SK-N-SH (cell line): ENCODE data around the gene HECTD2. TPM values are rescaled to one million over a fixed set of nuclear protein-coding genes. Genes with fewer than 3 reads are reported as not detected.

Source experiments
- CTCF ChIA-PET: fragments of 300-600, 350-600 bp; formaldehyde crosslinking; extraction: SDS; loops from one replicate; lab custom pipeline; 2021; lab: Yijun Ruan, JAX
- POLR2A ChIA-PET: fragments of 350-600 bp; sonication (Branson Sonifier 250); formaldehyde crosslinking; extraction: SDS; loops from one replicate; lab custom pipeline; 2020; ENCODE audit warnings: antibody characterized with exemption, inconsistent platforms; lab: Yijun Ruan, JAX
- DNase-seq: peaks from one replicate; pipeline ENCODE4 v3.0.0; 2012
- H2AFZ ChIP-seq: fragments of 200-600 bp; sonication (generic); 2 replicates; pipeline ENCODE4 v1.8.1; 2016; ENCODE audit warnings: antibody characterized with exemption, mild to moderate bottlenecking, low read depth
- H3F3A ChIP-seq: fragments of 200-600 bp; sonication (generic); replicated peaks from 2 replicates; pipeline ENCODE3; 2016; ENCODE audit warnings: antibody characterized with exemption, mild to moderate bottlenecking; ENCODE audit not compliant: insufficient read depth
- H3K27ac ChIP-seq, 2 experiments: fragments of 200-500 bp in 1 of 2; fragments of 200-600 bp in 1 of 2; sonication (Bioruptor generic) in 1 of 2; sonication (generic), shearing (Covaris generic) in 1 of 2; 2 replicates each; pipeline versions ENCODE4 v1.5.1 to v1.6.1; 2014 to 2016; ENCODE audit warnings: low read depth in 2 of 2, inconsistent platforms in 1 of 2, low read length in 1 of 2, mild to moderate bottlenecking in 1 of 2, mixed read lengths in 1 of 2
- H3K27me3 ChIP-seq: fragments of 200-600 bp; sonication (generic), shearing (Covaris generic); 2 replicates; pipeline ENCODE4 v1.6.1; 2016; ENCODE audit warnings: mixed run types; ENCODE audit not compliant: insufficient read depth
- H3K36me3 ChIP-seq, 2 experiments: fragments of 200-500 bp in 1 of 2; fragments of 200-600 bp in 1 of 2; sonication (Bioruptor generic) in 1 of 2; sonication (generic) in 1 of 2; replicated peaks in 1 of 2; 2 replicates each; pipeline versions ENCODE3 to v1.5.1; 2014 to 2016; ENCODE audit warnings: low read length in 1 of 2, mild to moderate bottlenecking in 1 of 2; ENCODE audit not compliant: insufficient read depth in 2 of 2, control insufficient read depth in 1 of 2
- H3K4me1 ChIP-seq, 2 experiments: fragments of 200-500 bp in 1 of 2; fragments of 200-600 bp in 1 of 2; sonication (Bioruptor generic) in 1 of 2; sonication (generic), shearing (Covaris generic) in 1 of 2; 2 replicates each; pipeline versions ENCODE4 v1.5.1 to v1.6.1; 2014 to 2016; ENCODE audit warnings: low read depth in 1 of 2, low read length in 1 of 2, mixed run types in 1 of 2; ENCODE audit not compliant: insufficient read depth in 2 of 2, control insufficient read depth in 1 of 2
- H3K4me2 ChIP-seq: fragments of 200-600 bp; sonication (generic), shearing (Covaris generic); 2 replicates; pipeline ENCODE4 v1.6.1; 2017; ENCODE audit warnings: mixed run types
- H3K4me3 ChIP-seq, 2 experiments: fragments of 200-500 bp in 1 of 2; fragments of 200-600 bp in 1 of 2; sonication (Bioruptor generic) in 1 of 2; sonication (generic), shearing (Covaris generic) in 1 of 2; 2 replicates each; pipeline versions ENCODE4 v1.5.1 to v1.8.1; 2014 to 2016; ENCODE audit warnings: low read depth in 2 of 2, inconsistent platforms in 1 of 2, low read length in 1 of 2, mild to moderate bottlenecking in 1 of 2, mixed read lengths in 1 of 2, moderate library complexity in 1 of 2
- H3K79me2 ChIP-seq: fragments of 200-600 bp; sonication (generic); 2 replicates; pipeline ENCODE4 v1.8.1; 2017; ENCODE audit warnings: mild to moderate bottlenecking; ENCODE audit not compliant: insufficient read depth
- H3K9ac ChIP-seq: fragments of 200-600 bp; sonication (generic); 2 replicates; pipeline ENCODE4 v1.6.1; 2017; ENCODE audit warnings: mixed run types
- H3K9me2 ChIP-seq: fragments of 200-600 bp; sonication (generic); 2 replicates; pipeline ENCODE4 v1.6.1; 2017; ENCODE audit warnings: mixed run types
- H3K9me3 ChIP-seq: fragments of 200-600 bp; sonication (generic); 2 replicates; pipeline ENCODE4 v1.6.1; 2017; ENCODE audit warnings: mixed run types, mild to moderate bottlenecking, moderate library complexity
- H4K20me1 ChIP-seq: fragments of 200-600 bp; sonication (generic); 2 replicates; pipeline ENCODE4 v1.6.1; 2017; ENCODE audit warnings: mild to moderate bottlenecking, mixed run types; ENCODE audit not compliant: insufficient read depth
- FOXM1 ChIP-seq: IDR thresholded peaks from 2 replicates; pipeline ENCODE4 v1.4.0; 2012; ENCODE audit warnings: low read depth, mild to moderate bottlenecking
- GABPA ChIP-seq: IDR thresholded peaks from 2 replicates; pipeline ENCODE4 v1.4.0; 2012; ENCODE audit warnings: low read depth, mild to moderate bottlenecking
- JUND ChIP-seq: IDR thresholded peaks from 2 replicates; pipeline ENCODE4 v1.4.0; 2012
- MEF2A ChIP-seq: IDR thresholded peaks from 2 replicates; pipeline ENCODE4 v1.4.0; 2012; ENCODE audit warnings: low read depth, borderline replicate concordance
- MXI1 ChIP-seq: IDR thresholded peaks from 2 replicates; pipeline ENCODE4 v1.6.1; 2012; ENCODE audit warnings: mild to moderate bottlenecking, low read depth, low read length, improper control_type of control experiment
- NRF1 ChIP-seq: IDR thresholded peaks from 2 replicates; pipeline ENCODE4 v1.6.1; 2012; ENCODE audit warnings: low read depth, mild to moderate bottlenecking, low read length
- PBX3 ChIP-seq: IDR thresholded peaks from 2 replicates; pipeline ENCODE4; 2012
- POLR2AphosphoS5 ChIP-seq: IDR thresholded peaks from 2 replicates; pipeline ENCODE4 v1.6.1; 2012; ENCODE audit warnings: low read depth, low read length
- RAD21 ChIP-seq: IDR thresholded peaks from 2 replicates; pipeline ENCODE4 v1.6.1; 2012; ENCODE audit warnings: mild to moderate bottlenecking, low read length
- SIN3A ChIP-seq: IDR thresholded peaks from 2 replicates; pipeline ENCODE4 v1.6.1; 2012; ENCODE audit warnings: low read depth, mild to moderate bottlenecking, low read length, moderate library complexity, borderline replicate concordance
- TAF1 ChIP-seq: IDR thresholded peaks from 2 replicates; pipeline ENCODE4 v1.6.1; 2012; ENCODE audit warnings: low read depth, mild to moderate bottlenecking, low read length, moderate library complexity, borderline replicate concordance
- TEAD4 ChIP-seq: IDR thresholded peaks from 2 replicates; pipeline ENCODE4 v1.4.0; 2012; ENCODE audit warnings: mild to moderate bottlenecking, borderline replicate concordance; ENCODE audit not compliant: insufficient read depth
- USF1 ChIP-seq: IDR thresholded peaks from 2 replicates; pipeline ENCODE4 v1.4.0; 2012; ENCODE audit warnings: low read depth, borderline replicate concordance
- ZBTB33 ChIP-seq: IDR thresholded peaks from 2 replicates; pipeline ENCODE4 v1.4.0; 2012; ENCODE audit warnings: low read depth, borderline replicate concordance
- WGBS: methylation state at CpG from one replicate; pipeline ENCODE4 v1.1.6; 2017; ENCODE audit warnings: low lambda C conversion rate; 5-methylcytosine and 5-hydroxymethylcytosine counted together
- polyA plus RNA-seq, 3 experiments: library from polyadenylated mRNA; depleted of rRNA; stranded (reverse); fragments of >200 nt; gene quantifications; 2 replicates each; pipeline ENCODE4 v1.2.3, GENCODE V29; 2012

Gene HECTD2
- polyA plus RNA-seq, 1 of the 3 experiments (the other 2 are of a cell fraction): 4.1 TPM

GRCh38 chr10:91406322-91406721 is 3.8 kb upstream of the HECTD2 start:
- Histone ChIP-seq H3K9ac (no peak overlapping the region), H3K9me2 (no peaks in the 10 kb centered on the region), H2AFZ (no peak overlapping the region), H3K4me1 (peaks cover 3 to 13% of the 10 kb centered on the region in 2 experiments; a peak in 3 of 4 replicates), H3K4me3 (no peak overlapping the region), H3K36me3 (no peaks in the 10 kb centered on the region)
- CTCF ChIA-PET: interaction anchor here (0.9 to 1.4 kb wide), 4 partner anchors 16 to 108 kb away, joined by 3 to 5 read pairs (median 3); no protein-coding TSS in a partner anchor
- WGBS: 90% methylated on average over 3 of the region's 3 CpGs
- TF ChIP-seq NRF1: no peak
- no peak for TF ChIP-seq GABPA
- TF ChIP-seq RAD21: no peak
- TF ChIP-seq POLR2AphosphoS5: no peak
- TF ChIP-seq FOXM1: no peak
- no peak for TF ChIP-seq TAF1
- TF ChIP-seq TEAD4: no peak
- TF ChIP-seq MXI1: no peak
- TF ChIP-seq JUND: no peak
- TF ChIP-seq MEF2A: no peak
- no peak for TF ChIP-seq USF1
- no peak for TF ChIP-seq SIN3A
- TF ChIP-seq ZBTB33: no peak
- no peak for TF ChIP-seq PBX3
- TF ChIP-seq, all 33 proteins: peak for 0
- no peaks in the 10 kb centered on the region for H3K27me3 ChIP-seq
- no peak overlapping the region for H3K4me2 ChIP-seq
- no peaks in the 10 kb centered on the region for H3K9me3 ChIP-seq
- DNase-seq: no peak
- H3K79me2 ChIP-seq: peaks cover 8% of the 10 kb centered on the region
- POLR2A ChIA-PET: no interaction called here
- H3F3A ChIP-seq: peaks cover 11% of the 10 kb centered on the region
- H4K20me1 ChIP-seq: no peaks in the 10 kb centered on the region
- no peak overlapping the region for H3K27ac ChIP-seq
